ENCODE measurements around the gene UGT1A8.

Gene UGT1A8

GRCh38 chr2:233822101-233822771, 204.8 kb downstream of the UGT1A8 start:
- DNase-seq: no peak

Data from activated T-cell treated with anti-CD3 and anti-CD28 coated beads for 4 hours (primary cell).